Endometrial microvascular endothelial cells (primary cell): ENCODE data around the gene CNPY4. TPM values are rescaled to one million over a fixed set of nuclear protein-coding genes. Genes with fewer than 3 reads are reported as not detected.

Experiments
- in situ Hi-C: cut with HindIII; loops from 2 replicates; pipeline ENCODE4 v1.10.0; 2017; ENCODE audit warnings: low sequenced_read_pairs, low pct_unique_long_range_greater_than_20kb; ENCODE audit errors: inconsistent ontology term
- total RNA-seq: library from RNA; depleted of rRNA; stranded (reverse); fragments of >200 nt; gene quantifications from one replicate; pipeline ENCODE4 v1.2.3, GENCODE V29; 2015; ENCODE audit errors: inconsistent ontology term

CNPY4 gene, protein sequence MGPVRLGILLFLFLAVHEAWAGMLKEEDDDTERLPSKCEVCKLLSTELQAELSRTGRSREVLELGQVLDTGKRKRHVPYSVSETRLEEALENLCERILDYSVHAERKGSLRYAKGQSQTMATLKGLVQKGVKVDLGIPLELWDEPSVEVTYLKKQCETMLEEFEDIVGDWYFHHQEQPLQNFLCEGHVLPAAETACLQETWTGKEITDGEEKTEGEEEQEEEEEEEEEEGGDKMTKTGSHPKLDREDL
- 28.3 TPM for total RNA-seq

DNA sequence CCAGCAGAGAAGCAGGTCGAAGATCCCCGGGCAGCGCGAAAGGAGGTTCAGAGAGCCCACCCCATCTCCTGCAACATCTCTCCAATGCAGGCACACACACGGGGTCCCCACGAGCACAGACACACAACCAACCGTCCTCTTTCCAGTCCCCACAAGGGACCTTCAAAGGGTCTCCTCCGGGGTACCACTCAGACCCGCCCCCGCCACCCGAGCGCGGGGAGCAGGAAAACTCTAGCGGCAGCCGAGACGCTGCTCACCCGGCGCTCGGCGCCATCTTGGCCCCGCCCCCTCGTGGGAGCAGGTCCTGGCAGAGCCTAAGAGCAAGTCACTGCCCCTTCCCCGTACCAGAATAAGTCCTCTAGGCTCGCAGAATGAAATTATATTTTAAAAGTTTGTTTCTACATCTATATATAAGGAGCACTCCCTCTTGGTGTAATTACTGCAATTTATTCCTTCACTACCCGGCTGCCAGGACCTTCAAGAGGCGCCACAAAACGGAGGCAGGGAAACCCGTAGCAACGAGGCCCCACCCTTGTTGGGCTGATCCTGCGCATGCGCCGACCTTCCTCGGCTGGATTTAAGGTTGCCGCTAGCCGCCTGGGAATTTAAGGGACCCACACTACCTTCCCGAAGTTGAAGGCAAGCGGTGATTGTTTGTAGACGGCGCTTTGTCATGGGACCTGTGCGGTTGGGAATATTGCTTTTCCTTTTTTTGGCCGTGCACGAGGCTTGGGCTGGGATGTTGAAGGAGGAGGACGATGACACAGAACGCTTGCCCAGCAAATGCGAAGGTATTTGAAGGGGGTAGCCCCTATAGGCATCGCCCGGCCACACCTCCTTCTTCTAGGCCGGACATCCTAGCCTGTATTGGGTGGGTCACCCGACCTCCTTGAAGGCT is at the start of gene CNPY4, which contains the start of gene TAF6:
TSS of gene CNPY4 (plus strand) at position 563 of the 898 bp plus-strand sequence. CDS start at position 674, 111 bp downstream.
TSS of gene TAF6 (minus strand) at position 287 of the 898 bp plus-strand sequence. CDS start 5,149 bp downstream, outside the sequence.
- in situ Hi-C loops, result no loop called here

DNA sequence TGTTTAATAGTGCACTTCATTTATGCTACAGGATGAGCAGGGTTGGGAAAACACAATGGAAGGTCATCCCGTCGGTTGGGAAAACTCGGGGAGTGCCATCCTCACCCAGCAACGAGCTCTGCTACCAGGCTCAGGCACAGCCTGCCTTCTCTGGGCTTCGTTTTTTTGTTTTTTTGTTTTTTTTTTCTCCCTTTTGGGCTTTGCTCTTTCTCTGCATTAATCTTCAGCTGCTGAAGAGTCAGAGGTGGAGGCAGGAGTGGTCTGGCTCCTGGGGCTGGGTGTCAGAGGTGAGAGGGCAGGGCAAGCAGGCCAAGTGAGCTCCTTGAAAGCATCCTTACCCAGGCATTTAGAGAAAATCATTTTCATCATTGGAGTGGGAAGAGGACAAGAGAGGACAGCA is 49.4 kb upstream of the CNPY4 start:
- in situ Hi-C loops, result no loop called here

DNA sequence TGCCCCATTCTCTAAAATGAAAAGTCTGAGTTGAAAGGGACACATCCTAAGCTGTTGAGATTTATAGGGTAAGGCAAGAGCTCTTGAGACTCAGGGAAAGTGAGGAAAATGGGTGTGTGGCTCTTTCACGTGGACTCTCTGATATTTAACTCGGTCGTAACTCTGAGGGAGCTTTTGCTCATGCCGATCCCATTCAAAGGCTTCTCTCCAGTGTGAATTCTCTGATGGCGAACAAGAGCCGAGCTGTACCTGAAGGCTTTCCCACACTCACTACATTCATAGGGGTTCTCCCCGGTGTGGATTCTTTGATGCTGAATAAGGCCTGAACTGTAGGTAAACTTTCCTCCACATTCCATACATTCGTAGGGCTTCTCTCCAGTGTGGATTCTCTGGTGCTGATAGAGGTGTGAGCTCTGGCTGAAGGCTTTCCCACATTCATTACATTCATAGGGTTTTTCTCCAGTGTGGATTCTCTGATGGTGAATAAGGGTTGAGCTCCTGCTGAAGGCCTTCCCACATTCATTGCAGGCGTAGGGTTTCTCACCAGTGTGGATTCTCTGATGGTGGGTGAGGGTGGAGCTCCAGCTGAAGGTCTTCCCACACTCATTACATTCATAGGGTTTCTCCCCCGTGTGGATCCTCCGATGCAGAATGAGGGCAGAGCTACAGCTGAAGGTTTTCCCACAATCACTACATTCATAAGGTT is 48.3 kb upstream of the CNPY4 start:
- in situ Hi-C loops, result no loop called here

DNA sequence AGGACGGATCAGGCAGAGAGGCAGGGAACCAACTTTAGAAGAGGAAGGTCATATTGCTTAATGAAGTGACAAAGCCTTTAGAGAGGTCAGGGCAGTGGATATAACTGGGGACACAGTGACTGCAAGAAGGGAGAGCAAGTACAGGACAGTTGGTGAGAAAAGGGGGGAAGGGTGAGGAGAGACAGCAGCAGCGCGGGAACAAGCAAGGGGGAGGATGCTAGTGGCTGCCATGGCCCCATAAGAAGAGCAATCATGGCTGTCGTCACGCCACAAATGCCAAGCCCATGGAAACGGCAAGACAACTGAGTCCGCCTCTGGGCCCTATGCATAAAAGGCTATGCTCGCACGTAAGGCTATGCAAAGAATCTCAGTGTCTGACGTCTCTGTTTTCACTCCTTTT is 47.0 kb upstream of the CNPY4 start:
- in situ Hi-C loops, result no loop called here

DNA sequence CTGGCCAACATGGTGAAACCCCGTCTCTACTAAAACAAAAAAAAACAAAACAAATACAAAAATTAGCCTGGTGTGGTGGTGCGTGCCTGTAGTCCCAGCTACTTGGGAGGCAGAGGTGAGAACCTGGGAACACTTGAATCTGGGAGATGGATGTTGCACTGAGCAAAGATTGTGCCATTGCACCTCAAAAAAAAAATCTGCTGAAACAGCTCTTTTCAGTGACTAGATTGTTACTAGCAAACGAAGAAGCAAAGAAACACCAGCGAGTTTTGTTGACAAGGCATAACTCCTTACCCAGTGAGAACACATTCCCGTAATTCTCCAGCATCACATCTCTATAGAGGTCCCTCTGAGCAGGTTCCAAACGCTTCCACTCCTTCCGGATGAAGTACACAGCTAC is 44.6 kb upstream of the CNPY4 start:
- in situ Hi-C loops, result no loop called here

DNA sequence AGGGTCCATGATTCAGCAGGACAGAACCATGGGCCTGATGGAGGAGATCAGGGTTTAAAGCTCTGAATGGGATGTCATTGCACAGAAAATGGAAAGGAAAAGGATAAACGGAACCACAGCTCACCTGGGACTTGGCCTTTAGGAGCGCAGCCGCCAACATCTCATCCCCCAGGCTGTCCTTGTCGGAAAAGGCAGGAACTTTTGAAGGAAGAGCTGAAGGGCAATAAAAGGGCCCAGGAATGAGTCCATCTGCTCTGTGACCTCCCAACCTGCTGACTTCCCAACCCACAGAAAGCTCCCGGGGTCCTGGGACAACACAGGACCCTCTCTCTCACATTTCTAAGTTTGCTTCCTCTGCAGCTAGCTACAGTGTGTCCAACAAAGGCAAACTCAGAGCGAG is 44.0 kb upstream of the CNPY4 start:
- in situ Hi-C loops, result no loop called here

DNA sequence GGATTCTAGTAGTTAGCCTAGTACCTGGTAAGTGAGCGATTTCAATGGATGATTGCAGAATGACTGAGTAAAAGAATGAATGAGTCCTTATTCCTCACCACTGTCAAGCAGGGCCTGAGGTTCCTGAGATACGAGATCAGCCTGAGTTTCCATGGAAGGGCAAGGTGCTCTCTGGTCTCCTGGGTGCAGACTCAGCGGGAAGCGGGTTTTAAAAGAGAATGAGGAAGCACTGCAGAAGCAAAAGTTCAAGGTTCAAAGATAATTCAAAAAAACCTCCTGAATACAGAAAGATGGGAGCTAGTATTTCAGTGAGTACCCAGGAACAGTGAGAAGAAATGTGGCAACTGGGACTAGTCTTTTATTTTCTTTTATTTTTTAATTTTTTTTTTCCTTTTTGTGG is 42.2 kb upstream of the CNPY4 start:
- in situ Hi-C loops, result no loop called here

DNA sequence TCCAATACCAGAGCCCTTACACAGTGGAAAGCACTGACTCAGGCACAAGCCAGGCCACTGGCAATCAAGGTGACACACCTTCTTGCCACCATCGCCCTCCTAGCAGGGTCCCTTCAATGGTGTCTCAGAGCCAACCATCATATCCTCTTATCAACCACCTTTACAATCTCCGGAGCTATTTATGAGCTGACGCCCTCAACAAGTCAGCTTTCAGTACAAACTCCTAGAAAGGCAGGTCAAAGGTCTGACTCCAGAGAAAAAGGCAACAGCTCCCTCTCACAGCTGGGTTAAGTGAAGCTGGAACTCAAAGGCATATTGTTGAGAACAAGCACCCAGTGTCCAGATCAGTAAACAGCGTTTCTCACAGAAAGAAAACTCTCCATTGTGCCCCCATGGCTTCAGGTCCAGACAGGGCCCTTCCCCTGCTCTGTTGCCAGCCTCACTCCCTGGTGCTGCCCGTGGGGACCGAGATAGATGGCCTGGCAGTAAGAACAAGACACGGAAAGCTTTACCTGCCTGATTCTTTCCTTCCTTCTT is 40.3 kb upstream of the CNPY4 start:
- in situ Hi-C loops, result no loop called here

DNA sequence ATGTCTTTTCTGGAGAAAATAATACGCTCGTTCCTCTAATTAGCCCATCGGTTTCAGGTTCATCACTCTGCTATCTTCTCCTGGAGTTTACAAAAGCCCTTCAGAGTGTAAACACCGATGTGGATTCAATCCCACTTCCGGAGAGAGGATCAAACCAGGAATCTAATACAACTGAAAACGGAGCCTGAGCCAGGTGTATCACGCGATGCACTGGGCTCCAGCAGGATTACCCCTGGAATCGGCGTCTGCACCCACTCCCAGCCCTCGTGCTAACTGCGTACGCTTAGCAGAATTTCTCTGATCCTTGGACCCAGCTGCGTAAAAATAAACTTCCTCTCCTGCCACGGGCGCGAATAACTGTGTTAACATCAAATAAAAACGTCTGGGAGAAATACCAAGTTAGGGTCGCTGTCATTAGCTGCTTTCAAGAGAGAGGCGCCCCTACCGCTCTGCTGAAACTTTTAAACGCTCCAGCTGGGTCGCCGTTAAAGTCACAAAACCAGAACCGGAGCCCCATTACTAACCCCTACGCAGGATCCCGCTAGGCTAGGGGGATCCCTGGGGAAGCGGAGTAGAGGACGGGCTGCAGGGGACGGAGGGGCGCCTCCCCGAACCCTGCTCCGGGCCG is 38.4 kb upstream of the CNPY4 start:
- in situ Hi-C loops, result no loop called here

DNA sequence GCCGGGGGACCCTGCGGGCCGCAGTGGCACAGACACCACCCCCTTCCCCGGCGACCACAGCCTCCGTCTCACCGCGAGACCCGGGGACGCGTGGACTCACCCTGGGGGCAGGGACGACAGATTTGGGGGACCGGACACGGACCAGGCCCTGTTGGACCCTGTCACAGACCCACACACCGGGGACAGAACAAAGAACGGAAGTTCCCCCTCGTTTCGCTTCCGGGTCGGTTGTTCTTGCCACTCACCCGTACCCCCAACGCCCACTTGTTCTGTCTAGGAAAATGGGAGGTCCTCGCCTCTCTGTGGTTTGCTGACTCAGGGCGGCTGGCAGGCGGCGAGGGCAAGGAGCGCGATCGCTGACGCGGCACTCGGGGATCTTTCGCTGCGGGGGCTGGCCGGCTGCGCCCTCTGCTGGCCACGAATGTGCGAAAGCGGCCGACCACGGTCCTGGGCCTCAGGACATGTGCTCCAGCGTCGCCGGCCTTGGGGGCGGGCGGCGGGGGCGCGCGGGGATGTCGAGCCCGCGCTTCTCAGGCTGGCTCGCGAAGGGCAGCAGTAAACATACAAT is 37.8 kb upstream of the CNPY4 start, which contains the start of gene ZNF3:
TSS of gene ZNF3 (minus strand) at position 189 of the 568 bp plus-strand sequence. CDS start 4,366 bp downstream, outside the sequence.
- in situ Hi-C loops, result no loop called here

DNA sequence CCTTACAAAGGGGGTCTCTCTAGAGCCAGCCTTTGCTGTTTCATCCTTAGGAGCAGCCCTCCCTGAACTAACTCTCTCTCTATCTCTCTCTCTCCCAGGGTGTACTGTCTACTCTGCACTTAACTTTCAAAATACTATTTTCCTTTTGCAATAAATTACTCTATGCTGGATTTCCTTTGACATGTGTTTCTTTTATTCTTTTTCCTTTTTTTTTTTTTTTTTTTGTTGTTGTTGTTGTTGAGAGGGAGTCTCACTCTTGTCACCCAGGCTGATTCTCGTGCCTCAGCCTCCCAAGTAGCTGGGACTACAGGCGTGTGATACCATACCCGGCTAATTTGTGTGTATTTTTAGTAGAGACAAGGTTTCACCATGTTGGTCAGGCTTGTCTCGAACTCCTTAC is 36.5 kb upstream of the CNPY4 start:
- in situ Hi-C loops, result no loop called here

DNA sequence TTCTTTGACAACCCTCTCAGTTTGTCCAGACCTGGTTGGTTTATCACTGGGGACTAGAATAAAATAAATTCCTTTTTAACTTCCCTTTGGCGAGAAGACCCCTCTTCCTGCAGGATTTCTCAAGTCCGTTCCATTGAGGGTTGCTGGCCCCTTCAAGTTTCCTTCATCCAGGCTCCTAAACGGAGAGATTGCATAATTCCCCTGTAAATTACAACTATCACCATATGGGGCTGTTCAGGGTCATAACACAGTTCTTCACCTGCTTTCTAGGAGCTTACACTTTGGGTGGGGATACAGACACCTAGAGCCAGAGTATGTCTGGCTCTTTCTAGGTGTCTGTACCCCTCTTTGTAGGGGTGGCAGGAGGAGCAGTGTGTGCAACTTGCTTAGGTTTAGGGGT is 33.9 kb upstream of the CNPY4 start:
- in situ Hi-C loops, result no loop called here

DNA sequence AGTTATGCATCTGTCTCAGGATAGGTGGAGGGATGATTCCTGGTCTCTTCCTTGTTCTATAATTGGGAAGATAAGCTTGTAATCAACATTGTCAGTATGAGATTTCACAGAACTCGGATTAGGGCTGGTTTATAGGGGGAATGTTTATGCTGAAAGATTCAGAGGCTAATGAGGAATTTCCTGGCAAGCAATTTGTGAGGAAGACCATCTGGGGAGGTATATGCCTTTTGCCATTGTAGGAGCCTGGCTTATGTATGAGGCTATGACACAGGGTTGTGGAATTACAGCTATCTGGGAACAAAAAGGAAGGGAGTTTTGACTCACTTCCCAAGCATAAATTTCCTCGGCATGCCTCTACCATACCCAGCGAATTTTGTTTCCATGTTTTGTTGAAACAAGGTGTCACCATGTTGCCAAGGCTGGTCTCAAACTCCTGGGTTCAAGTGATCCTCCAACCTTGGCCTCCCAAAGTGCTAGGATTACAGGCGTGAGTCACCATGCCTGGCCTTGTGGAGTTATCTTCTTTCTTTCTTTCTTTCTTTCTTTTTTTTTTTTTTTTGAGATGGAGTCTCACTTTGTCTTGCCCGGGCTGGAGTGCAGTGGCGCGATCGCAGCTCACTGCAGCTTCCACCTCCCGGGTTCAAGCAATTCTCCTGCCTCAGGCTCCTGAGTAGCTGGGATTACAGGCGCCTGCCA is 32.2 kb upstream of the CNPY4 start:
- in situ Hi-C loops, result no loop called here

DNA sequence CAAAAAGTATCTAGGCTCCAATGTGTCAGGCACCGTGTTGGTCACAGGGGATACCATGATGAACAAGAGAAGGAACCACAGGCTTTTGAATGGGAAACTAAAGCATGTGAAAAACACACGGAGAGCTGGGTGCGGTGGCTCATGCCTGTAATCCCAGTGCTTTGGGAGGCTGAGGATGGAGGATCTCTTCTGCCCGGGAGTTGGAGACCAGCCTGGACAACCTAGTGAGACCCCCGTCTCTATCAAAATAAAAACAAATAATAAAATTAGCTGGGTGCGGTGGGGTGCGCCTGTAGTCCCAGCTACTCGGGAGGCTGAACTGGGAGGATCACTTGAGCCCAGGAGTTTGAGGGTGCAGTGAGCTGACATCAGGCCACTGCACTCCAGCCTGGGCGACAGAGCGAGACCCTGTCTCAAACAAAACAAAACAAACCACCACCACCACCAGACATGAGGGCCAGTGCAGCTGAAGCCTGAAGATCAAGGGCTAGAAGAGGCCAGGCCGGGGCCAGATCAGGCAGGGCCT is 31.3 kb upstream of the CNPY4 start:
- in situ Hi-C loops, result no loop called here

DNA sequence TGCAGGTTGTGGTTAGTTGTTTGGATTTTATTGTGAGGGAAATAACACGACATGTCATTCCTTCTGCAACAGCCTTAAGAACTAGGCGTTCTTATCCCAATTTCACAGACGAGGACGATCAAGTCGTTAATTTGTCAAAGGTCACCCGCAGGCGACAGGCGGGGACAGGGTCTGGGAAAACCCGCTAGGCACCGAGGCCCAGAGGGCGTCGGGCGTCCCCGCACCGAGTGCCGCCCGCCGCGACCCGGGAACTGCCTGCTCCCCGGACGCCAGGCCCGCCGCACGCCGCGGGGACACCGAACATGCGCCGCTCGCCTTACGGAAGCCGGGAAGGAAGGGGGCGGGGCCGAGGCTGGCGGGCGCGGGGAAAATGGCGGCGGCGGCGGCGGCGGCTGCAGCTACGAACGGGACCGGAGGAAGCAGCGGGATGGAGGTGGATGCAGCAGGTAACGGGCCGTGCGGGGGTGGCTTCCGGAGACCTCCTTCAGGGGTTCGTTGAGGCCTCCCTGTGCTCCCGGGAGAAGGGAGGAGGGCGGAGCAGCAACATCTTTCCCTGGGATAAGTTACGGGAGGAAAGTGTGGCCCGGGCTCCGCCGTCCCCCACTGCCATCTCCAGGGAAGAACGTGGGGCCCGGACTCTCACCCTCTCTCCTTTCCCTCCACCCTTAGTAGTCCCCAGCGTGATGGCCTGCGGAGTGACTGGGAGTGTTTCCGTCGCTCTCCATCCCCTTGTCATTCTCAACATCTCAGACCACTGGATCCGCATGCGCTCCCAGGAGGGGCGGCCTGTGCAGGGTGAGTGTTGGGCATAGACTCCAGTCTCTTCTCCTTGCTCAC is 30.6 kb upstream of the CNPY4 start, which contains the start of gene COPS6:
TSS of gene COPS6 (plus strand) at position 349 of the 837 bp plus-strand sequence. CDS start at position 371, 22 bp downstream.
- in situ Hi-C loops, result no loop called here

DNA sequence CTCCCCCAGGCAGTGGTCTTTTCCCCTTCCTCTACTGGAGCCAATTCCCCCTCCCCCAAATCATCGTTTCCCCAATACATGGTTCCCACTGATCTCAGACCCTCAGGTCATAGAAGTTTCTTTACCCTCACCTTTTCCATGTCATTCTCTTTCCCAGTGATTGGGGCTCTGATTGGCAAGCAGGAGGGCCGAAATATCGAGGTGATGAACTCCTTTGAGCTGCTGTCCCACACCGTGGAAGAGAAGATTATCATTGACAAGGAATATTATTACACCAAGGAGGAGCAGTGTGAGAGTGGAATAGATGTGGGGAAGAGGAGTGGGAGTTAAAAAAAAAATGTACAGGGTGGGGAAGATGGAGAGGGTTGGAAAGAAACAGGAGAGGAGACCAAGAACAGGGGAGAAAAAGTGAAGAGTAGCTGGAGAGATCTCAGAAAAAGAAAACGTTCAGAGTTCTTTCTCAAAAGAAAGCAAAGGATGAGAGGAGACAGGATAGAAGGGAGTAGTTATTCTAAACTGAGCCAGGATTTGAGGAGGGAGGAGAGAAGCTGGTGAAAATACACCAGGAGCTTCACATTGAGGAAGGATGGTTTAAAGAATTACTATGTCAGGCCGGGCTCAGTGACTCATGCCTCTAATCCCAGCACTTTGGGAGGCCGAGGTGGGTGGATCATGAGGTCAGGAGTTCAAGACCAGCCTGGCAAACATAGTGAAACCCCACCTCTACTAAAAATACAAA is 29.8 kb upstream of the CNPY4 start:
- in situ Hi-C loops, result no loop called here
